ENCODE measurements around the gene GLTP.

GLTP gene

DNA sequence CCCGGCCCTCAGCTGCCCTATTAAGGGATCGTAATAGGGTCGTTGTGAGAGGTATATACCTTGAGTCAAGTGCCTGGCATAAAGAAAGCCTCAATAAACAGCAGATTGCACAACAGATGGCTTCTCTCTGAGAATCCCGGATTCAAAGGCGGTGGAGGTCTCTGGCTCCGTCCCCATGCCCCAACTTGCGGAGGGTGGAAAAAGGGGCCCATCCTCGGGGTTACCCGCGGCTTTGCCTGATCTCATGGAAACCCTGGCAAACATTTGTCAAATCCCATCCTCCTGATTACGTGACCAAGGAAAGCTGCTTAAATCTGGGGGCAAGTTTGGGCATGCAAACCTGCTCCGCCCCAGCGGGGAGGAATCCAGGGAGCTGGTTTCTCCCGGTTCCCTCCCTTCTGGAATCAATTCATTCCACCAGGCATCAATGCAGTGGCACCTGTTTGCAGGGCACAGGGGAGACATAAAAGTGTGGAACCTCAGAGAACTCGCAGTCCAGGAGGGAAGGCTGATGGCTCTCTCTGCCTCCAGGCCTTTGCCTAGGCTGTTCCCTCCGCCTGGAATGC, 59.4 kb downstream of the GLTP start:
- no peak for DNase-seq (ENCODE audit: low read depth)

GRCh38 chr12:109818905-109819500, 61.3 kb downstream of the GLTP start:
- DNase-seq (ENCODE audit: low read depth) = no peak

DNA sequence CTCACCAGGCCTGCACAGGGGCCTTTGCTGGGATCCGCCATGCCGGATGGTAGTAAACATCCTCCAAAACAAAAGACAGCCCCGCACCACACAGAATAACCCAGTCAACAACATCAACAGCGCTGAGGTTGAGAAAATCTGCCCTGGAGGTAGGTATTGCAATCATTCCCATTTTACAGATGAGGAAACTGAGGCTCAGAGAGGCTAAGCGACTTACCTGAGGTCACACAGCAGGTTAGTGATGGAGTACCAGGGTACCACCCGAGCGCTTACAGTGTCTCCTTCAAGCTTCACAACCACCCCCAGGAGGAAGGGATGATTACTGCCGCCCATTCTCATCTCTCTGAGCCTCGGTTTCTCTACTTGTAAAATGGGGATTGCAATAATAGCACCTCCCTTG, 62.1 kb downstream of the GLTP start:
- DNase-seq (ENCODE audit: low read depth) = no peak

GRCh38 chr12:109817627-109818231, 62.6 kb downstream of the GLTP start:
- DNase-seq (ENCODE audit: low read depth) = no peak

DNA sequence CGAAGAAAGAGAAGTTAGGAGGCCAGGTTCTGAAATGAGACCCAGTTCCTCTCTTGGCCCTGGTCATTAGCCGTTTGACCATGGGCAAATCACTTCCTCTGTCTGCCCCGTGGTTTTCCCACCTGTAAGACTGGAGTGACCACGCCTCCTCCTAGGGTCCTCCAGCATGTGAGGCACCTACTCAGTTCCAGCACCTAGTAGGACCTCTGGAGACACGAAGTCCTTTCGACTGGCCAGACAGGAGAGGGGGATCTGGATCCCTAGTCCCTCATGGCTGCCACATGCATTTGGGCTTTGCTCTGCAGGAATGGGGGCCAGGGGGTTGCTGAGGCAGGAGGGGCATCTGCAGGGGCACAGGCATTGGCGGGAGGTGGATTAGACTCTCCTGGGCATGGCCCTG, 63.5 kb downstream of the GLTP start:
- no peak for DNase-seq (ENCODE audit: low read depth)

- no peak for DNase-seq (ENCODE audit: low read depth)
These were observed 64.4 kb downstream of the GLTP start for GRCh38 chr12:109815757-109816617.

GRCh38 chr12:109815225-109815624, 65.1 kb downstream of the GLTP start:
- no peak for DNase-seq (ENCODE audit: low read depth)

DNA sequence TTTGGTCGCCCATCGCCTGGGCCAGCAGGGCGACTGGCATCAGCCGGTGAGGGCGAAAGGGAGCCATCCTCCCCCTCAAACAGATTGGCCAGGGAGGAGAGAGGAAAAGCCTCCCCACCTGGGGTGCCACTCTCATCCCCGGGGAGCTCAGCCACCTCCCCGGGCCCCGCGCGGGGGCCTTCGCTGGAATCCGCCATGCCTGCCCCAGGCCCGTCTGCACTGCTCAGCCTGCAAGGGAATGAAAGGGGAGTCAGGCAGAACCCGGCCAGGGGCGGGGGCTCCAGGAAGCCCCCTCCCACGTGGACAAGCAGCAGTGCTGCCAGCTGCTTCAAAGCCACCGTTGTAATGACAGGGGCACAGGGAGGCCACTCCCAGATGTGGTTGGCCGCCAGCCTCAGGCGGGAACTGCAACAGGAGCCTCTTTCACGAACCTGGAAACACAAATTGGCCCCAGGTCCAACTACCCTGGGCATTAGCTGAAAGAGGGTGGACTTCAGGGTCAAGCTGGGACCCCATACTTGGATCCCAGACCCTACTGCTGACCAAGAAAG, 65.7 kb downstream of the GLTP start:
- DNase-seq (ENCODE audit: low read depth) = no peak

DNA sequence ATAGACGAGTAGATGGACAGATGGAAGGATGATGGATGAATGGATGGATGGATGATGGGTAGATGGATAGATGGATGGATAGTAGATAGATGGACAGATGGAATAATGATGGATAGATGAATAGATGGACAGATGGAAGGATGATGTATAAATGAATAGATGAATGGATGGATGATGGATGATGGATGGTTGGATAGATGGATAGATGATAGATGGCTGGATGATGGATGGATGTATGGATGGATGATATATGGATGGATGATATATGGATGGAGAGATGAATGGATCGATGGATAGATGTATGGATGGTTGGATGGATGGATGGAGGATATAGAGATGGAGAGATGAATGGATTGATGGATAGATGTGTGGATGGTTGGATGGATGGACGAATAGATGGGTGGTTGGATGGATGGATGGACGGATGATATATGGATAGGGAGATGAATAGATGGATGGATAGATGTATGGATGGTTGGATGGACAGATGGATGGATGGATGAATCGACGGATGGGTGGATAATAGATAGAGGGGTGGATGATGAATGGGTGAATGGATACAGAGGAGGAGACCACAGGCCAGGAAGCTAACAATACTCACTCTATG, 66.4 kb downstream of the GLTP start:
- DNase-seq (ENCODE audit: low read depth) = no peak

DNA sequence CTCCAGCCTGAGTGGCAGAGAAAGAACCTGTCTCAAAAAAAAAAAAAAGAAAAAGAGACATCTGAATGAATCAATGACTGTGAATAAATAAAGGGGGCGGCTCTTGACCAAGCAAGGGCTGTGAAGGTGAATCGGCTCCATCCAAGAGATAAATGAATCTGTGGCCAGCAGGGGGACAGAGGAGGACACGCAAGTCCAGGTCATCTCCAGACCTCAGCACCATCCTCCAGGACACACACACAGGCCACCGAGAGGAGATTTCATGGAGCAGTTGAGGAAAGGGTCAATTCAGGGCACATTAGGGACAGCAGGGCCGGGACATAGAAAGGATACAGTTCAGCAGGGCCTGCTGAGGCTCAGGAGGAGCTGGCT, 68.7 kb downstream of the GLTP start:
- no peak for DNase-seq (ENCODE audit: low read depth)

DNA sequence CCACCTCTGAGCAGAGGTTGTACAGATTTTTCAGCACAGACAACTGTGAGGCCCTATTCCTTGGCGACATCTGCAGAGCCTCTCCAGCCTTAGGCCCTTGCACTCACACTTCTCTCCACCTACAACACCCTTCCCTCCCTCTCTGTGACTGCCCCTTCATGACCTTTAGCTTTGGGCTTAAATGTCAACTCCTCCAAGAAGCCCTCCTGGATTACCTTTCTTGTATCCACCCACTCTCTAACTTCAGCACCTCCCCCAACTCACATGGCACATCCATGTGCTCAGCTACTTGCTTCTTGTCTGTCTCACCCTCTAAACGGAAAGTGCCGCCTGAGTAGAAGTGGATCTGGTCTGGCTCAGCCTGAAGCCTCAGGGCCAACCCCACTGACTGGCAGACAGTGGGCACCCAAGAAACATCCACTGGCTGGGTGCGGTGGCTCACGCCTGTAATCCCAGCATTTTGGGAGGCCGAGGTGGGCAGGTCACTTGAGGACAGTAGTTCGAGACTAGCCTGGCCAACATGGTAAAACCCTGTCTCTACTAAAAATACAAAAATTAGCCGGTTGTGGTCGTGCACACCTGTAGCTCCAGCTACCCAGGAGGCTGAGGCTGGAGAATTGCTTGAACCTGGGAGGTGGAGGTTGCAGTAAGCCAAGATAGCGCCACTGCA, 69.3 kb downstream of the GLTP start:
- DNase-seq (ENCODE audit: low read depth) = no peak

GRCh38 chr12:109808876-109809646, 71.3 kb downstream of the GLTP start:
- DNase-seq (ENCODE audit: low read depth) = no peak

GRCh38 chr12:109807954-109808643, 72.2 kb downstream of the GLTP start:
- no peak for DNase-seq (ENCODE audit: low read depth)

GRCh38 chr12:109804820-109805761, 75.2 kb downstream of the GLTP start:
- DNase-seq (ENCODE audit: low read depth) = peak; percentile 58

DNA sequence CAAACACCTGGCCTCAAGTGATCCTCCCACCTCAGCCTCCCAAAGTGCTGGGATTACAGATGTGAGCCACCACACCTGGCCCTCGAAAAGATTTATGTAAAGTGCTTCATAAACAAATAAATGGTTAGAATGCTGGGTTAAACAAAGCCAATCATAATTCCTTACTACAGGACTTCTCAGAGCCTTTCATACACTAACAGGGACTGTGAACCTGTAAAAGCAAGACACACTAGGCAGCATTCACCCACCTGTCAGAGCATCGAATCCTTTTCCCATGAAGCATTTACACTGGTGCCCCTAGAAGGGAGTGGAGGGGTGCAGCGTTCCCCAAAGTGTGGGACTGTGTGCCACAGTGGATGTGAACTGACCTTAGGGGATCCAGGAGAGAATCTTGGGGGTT, 76.7 kb downstream of the GLTP start:
- no peak for DNase-seq (ENCODE audit: low read depth)

DNA sequence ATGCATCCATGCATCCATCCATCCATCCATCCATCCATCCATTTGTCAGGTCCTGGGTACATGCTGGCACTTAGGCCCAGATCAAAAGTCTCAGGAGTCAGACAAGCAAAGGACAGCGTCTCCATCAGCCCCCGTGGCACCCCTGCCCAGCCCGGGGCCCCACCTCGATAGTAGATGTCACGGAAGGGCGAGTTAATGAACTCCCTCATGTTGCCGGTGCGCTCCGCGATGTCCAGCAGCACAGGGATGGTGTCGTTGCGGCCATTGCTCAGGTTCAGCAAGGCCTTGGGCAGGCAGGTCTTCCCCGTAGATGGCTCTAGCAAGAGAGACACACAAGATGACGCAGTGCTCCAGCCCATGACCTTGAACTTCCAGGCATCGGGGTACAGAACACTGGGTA, 77.5 kb downstream of the GLTP start:
- no peak for DNase-seq (ENCODE audit: low read depth)
